B cell (primary cell): ENCODE measurements around the gene MS4A1. TPM values are rescaled to one million over a fixed set of nuclear protein-coding genes. Genes with fewer than 3 reads are reported as not detected.
A peak's percentile ranks its signal among the peaks of the same experiment; 100 is the strongest.

Experiments used
- ATAC-seq: fragments of 200-7000 bp; cut with Tn5 transposase; one replicate; pipeline ENCODE4 v1.10.0; 2021; ENCODE audit warnings: low read depth, mild to moderate bottlenecking, moderate number of reproducible peaks, moderate library complexity
- CTCF ChIA-PET: fragments of 350-600 bp; sonication (Branson Sonifier 250); formaldehyde crosslinking; loops from one replicate; lab custom pipeline; 2021; ENCODE audit warnings: antibody characterized with exemption, inconsistent platforms; lab: Charles Lee
- POLR2A ChIA-PET: fragments of 350-600 bp; sonication (Branson Sonifier 250); formaldehyde crosslinking; loops from one replicate; lab custom pipeline; 2021; ENCODE audit warnings: antibody characterized with exemption; lab: Charles Lee
- DNase-seq: peaks from one replicate; pipeline ENCODE4 v3.0.0; 2013
- H2AFZ ChIP-seq: 2 replicates; pipeline ENCODE4 v1.6.1; 2012; ENCODE audit warnings: mild to moderate bottlenecking, low read depth, low read length; ENCODE audit not compliant: insufficient read depth, poor library complexity, severe bottlenecking
- H3K27ac ChIP-seq, 2 donors: 1 replicate in 1 of 2; 2 replicates in 1 of 2; pipeline ENCODE4 v1.5.1; 2012 to 2013; ENCODE audit warnings: low read length in 2 of 2, mild to moderate bottlenecking in 2 of 2, moderate library complexity in 1 of 2
- H3K27me3 ChIP-seq, 4 experiments: fragments of 200-600 bp in 1 of 4; sonication (generic) in 1 of 4; replicated peaks in 1 of 4; 1 replicate in 2 of 4; 2 replicates in 2 of 4; pipeline versions ENCODE4 v1.6.1 to v1.7.0; 2013 to 2016; ENCODE audit warnings: low read length in 3 of 4, mild to moderate bottlenecking in 2 of 4, mixed read lengths in 1 of 4, moderate library complexity in 1 of 4; ENCODE audit not compliant: insufficient read depth in 4 of 4, control insufficient read depth in 3 of 4; ENCODE audit errors: control extremely low read depth in 1 of 4
- H3K36me3 ChIP-seq, 2 experiments: replicated peaks in 1 of 2; 1 replicate in 1 of 2; 2 replicates in 1 of 2; pipeline versions ENCODE4 v1.6.1 to v1.7.1; 2013; ENCODE audit warnings: low read length in 1 of 2; ENCODE audit not compliant: insufficient read depth in 2 of 2, control insufficient read depth in 1 of 2; ENCODE audit errors: control extremely low read depth in 1 of 2, extremely low read depth in 1 of 2
- H3K4me1 ChIP-seq, 2 donors: fragments of 200-600 bp in 1 of 2; sonication (generic) in 1 of 2; 1 replicate in 1 of 2; 2 replicates in 1 of 2; pipeline versions ENCODE4 v1.5.1 to v1.6.1; 2013 to 2017; ENCODE audit warnings: low read length in 2 of 2; ENCODE audit not compliant: control insufficient read depth in 2 of 2, insufficient read depth in 2 of 2
- H3K4me2 ChIP-seq: replicated peaks from 2 replicates; pipeline ENCODE3; 2012; ENCODE audit warnings: mild to moderate bottlenecking, low read depth, low read length; ENCODE audit not compliant: poor library complexity, severe bottlenecking
- H3K4me3 ChIP-seq, 5 experiments: fragments of 200-600 bp in 1 of 5; sonication (generic) in 1 of 5; 1 replicate in 3 of 5; 2 replicates in 2 of 5; pipeline versions ENCODE4 v1.5.1 to v1.7.0; 2011 to 2016; ENCODE audit warnings: low read length in 4 of 5, mild to moderate bottlenecking in 4 of 5, low read depth in 2 of 5, control low read depth in 1 of 5, moderate library complexity in 1 of 5; ENCODE audit not compliant: insufficient read depth in 1 of 5; ENCODE audit errors: control extremely low read depth in 1 of 5, extremely low read depth in 1 of 5
- H3K79me2 ChIP-seq: fragments of 200-600 bp; sonication (generic); one replicate; pipeline ENCODE4 v1.6.0; 2016; ENCODE audit warnings: low read length; ENCODE audit not compliant: control insufficient read depth, insufficient read depth
- H3K9ac ChIP-seq: fragments of 200-600 bp; sonication (generic); 2 replicates; pipeline ENCODE4 v1.6.1; 2017; ENCODE audit warnings: mild to moderate bottlenecking, low read length, moderate library complexity
- H3K9me3 ChIP-seq, 3 donors: one replicate each; pipeline versions ENCODE4 v1.6.1 to v1.7.1; 2013; ENCODE audit warnings: low read length in 2 of 3; ENCODE audit not compliant: control insufficient read depth in 2 of 3, insufficient read depth in 1 of 3; ENCODE audit errors: control extremely low read depth in 1 of 3
- H4K20me1 ChIP-seq: 2 replicates; pipeline ENCODE4 v1.6.0; 2012; ENCODE audit warnings: mild to moderate bottlenecking, low read length; ENCODE audit not compliant: insufficient read depth, control insufficient read depth, poor library complexity, severe bottlenecking
- H3K27ac Mint-ChIP-seq: one replicate; pipeline ENCODE4 v1.8.0; 2021; ENCODE audit warnings: mixed read lengths
- H3K27me3 Mint-ChIP-seq: one replicate; pipeline ENCODE4 v1.8.0; 2021; ENCODE audit warnings: mixed read lengths
- H3K4me1 Mint-ChIP-seq: one replicate; pipeline ENCODE4 v1.8.0; 2021; ENCODE audit warnings: mixed read lengths
- H3K4me3 Mint-ChIP-seq: one replicate; pipeline ENCODE4 v1.8.0; 2021; ENCODE audit warnings: mixed read lengths
- H3K9me3 Mint-ChIP-seq: one replicate; pipeline ENCODE4 v1.8.0; 2022; ENCODE audit warnings: mixed read lengths; ENCODE audit not compliant: insufficient read depth
- CTCF ChIP-seq: fragments of 200-600 bp; IDR thresholded peaks from one replicate; pipeline ENCODE4 v1.8.0; 2022; ENCODE audit warnings: antibody characterized with exemption, mild to moderate bottlenecking
- EZH2 ChIP-seq: IDR thresholded peaks from 2 replicates; pipeline ENCODE4 v1.6.1; 2012; ENCODE audit warnings: borderline replicate concordance, low read depth, mild to moderate bottlenecking, moderate library complexity, low read length; ENCODE audit not compliant: insufficient read depth, poor library complexity, severe bottlenecking
- WGBS: methylation state at CpG from one replicate; pipeline ENCODE4 v1.1.5; 2013; ENCODE audit warnings: missing lambda C conversion rate; ENCODE audit not compliant: insufficient coverage; 5-methylcytosine and 5-hydroxymethylcytosine counted together
- intact Hi-C: fragments of 100-400 bp; cut with micrococcal nuclease; formaldehyde crosslinking; loops from one replicate; pipeline ENCODE4 v1.10.0; 2022
- polyA plus RNA-seq: library from polyadenylated mRNA; depleted of rRNA; stranded (reverse); fragments of >200 nt; gene quantifications from 2 replicates; pipeline ENCODE4 v1.2.3, GENCODE V29; 2012
- total RNA-seq, 2 donors: library from RNA; stranded (reverse); fragments of 120-200 nt in 1 of 2; gene quantifications; 1 replicate in 1 of 2; 2 replicates in 1 of 2; pipeline versions ENCODE4 v1.2.3 to v1.2.4, GENCODE V29; 2013 to 2022

MS4A1 gene
- total and polyA plus RNA-seq, 2 donors (not counting 1 experiment from before 2014, with no cell fraction given): 1,202 to 5,160 TPM

GRCh38 chr11:60513496-60514460 is 58.1 kb downstream of the MS4A1 start:
- Mint-ChIP-seq H3K4me1 (peaks cover 11% of the 10 kb centered on the region), H3K27me3 (peaks cover 12% of the 10 kb centered on the region), H3K9me3 (no peaks in the 10 kb centered on the region), H3K4me3 (no peak overlapping the region), H3K27ac (no peak overlapping the region)
- Histone ChIP-seq H2AFZ (no peak overlapping the region), H3K4me3 (no peak overlapping the region), H3K9me3 (peaks cover 0 to 5% (median 0%) of the 10 kb centered on the region in 3 donors), H3K4me1 (peaks cover 8 to 12% of the 10 kb centered on the region in 2 donors), H3K79me2 (no peaks in the 10 kb centered on the region), H3K36me3 (no peaks in the 10 kb centered on the region), H3K27me3 (no peaks in the 10 kb centered on the region), H3K4me2 (no peak overlapping the region), H3K9ac (no peak overlapping the region), H3K27ac (no peak overlapping the region), H4K20me1 (no peaks in the 10 kb centered on the region)
- DNase-seq: peak; percentile 21
- whole genome bisulfite sequencing: no CpG with 5 or more reads among the region's 2 CpGs
- CTCF ChIA-PET: interaction anchor here (0.7 to 2.3 kb wide), 2 partner anchors 12 to 96 kb away, joined by 3 to 9 read pairs; no protein-coding TSS in a partner anchor
- POLR2A ChIA-PET: no interaction called here
- TF ChIP-seq CTCF (no peak), EZH2 (no peak)
- ATAC-seq: no peak
- intact Hi-C loops: no loop called here
